NB4 (cell line): ENCODE results near the gene DMXL2.
A peak's percentile ranks its signal among the peaks of the same experiment; 100 is the strongest.

ENCODE experiments used
- DNase-seq: peaks from one replicate; pipeline ENCODE4 v3.0.0; 2010; ENCODE audit warnings: low read depth
- H3K4me3 ChIP-seq: one replicate; pipeline ENCODE4 v1.5.1; 2011; ENCODE audit warnings: mild to moderate bottlenecking, low read depth, low read length, moderate library complexity
- CTCF ChIP-seq: IDR thresholded peaks from one replicate; pipeline ENCODE4 v1.5.1; 2012; ENCODE audit warnings: low read depth, low read length
- MAX ChIP-seq: IDR thresholded peaks from 2 replicates; pipeline ENCODE4 v1.6.1; 2011; ENCODE audit warnings: low read depth, low read length
- MYC ChIP-seq: IDR thresholded peaks from 2 replicates; pipeline ENCODE4 v1.6.1; 2011; ENCODE audit warnings: low read depth, low read length
- POLR2A ChIP-seq: IDR thresholded peaks from 2 replicates; pipeline ENCODE4 v1.6.1; 2011; ENCODE audit warnings: mild to moderate bottlenecking; ENCODE audit not compliant: insufficient read length; ENCODE audit errors: extremely low read depth

DMXL2 gene

GRCh38 chr15:51516291-51516690 lies 106.3 kb downstream of the DMXL2 start:
- DNase-seq, result no peak
- H3K4me3 ChIP-seq, result no peak overlapping the region
- TF ChIP-seq CTCF (no peak), POLR2A (no peak), MYC (no peak), MAX (no peak)

GRCh38 chr15:51505251-51505650 lies 117.3 kb downstream of the DMXL2 start:
- no peak for DNase-seq
- H3K4me3 ChIP-seq, result no peak overlapping the region
- TF ChIP-seq CTCF (no peak), POLR2A (no peak), MYC (no peak), MAX (no peak)

GRCh38 chr15:51503003-51503402 lies 119.6 kb downstream of the DMXL2 start:
- H3K4me3 ChIP-seq, result no peak overlapping the region
- no peak for DNase-seq
- no peak for TF ChIP-seq POLR2A
- no peak for TF ChIP-seq CTCF
- no peak for TF ChIP-seq MAX

- H3K4me3 ChIP-seq, result no peak overlapping the region
- peak; percentile 45 for DNase-seq
- TF ChIP-seq CTCF (peak; percentile 61), POLR2A (no peak)
These were observed 123.1 kb downstream of the DMXL2 start for GRCh38 chr15:51499379-51499976.

- TF ChIP-seq MYC (no peak), POLR2A (no peak), CTCF (no peak), MAX (no peak)
- H3K4me3 ChIP-seq, result no peak overlapping the region
- DNase-seq, result no peak
These were observed 124.8 kb downstream of the DMXL2 start for GRCh38 chr15:51497806-51498205.

- H3K4me3 ChIP-seq, result no peak overlapping the region
- TF ChIP-seq CTCF (no peak), MYC (no peak), POLR2A (no peak)
- DNase-seq, result peak; percentile 6
These were observed 126.3 kb downstream of the DMXL2 start for GRCh38 chr15:51496246-51496645.
